ENCODE results near the gene MT2A.

Gene MT2A

DNA sequence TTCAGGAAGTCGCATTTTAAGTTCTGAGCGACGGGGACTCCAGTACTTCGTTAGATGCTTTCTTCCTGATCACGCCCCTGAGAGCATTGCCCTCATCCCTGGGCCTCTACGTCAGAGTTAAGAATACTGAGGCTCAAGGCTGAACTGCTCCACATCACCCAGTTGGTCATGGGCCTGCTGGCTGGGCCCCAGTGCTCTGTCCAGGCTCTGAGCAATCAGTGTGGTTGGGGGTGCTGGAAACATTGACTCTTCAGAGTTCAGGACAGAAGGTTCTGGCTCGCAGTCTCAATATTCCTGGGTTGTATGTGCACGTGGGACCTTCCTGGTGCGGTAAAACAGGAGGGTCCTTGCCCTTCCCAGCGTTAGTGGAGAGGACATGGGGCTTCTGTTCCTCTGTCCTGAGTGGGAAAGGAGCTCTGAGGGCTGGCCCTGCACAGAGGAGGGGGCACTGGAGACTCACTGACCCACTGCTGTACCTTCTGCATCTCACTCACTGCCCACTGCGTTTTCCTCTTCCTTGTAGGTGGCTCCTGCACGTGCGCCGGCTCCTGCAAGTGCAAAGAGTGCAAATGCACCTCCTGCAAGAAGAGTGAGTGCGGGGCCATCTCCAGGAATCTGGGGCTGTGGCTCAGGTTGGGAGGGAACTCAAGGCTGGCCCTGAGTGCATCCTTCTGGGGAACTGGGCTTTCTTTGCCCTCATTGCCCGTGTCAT is 17.7 kb downstream of the MT2A start:
- no peak for TF ChIP-seq CTCF (IDR thresholded peaks at IDR 0.05; ENCODE audit: low read depth, low read length)
- peak overlapping the region; percentile 47 to 67 for H3K4me3 ChIP-seq (replicated peaks in 1 of 2; ENCODE audit: low read depth in 2 of 2, low read length in 2 of 2)
- DNase-seq (ENCODE audit: low read depth in 2 of 2): peak; percentile 85 to 87

DNA sequence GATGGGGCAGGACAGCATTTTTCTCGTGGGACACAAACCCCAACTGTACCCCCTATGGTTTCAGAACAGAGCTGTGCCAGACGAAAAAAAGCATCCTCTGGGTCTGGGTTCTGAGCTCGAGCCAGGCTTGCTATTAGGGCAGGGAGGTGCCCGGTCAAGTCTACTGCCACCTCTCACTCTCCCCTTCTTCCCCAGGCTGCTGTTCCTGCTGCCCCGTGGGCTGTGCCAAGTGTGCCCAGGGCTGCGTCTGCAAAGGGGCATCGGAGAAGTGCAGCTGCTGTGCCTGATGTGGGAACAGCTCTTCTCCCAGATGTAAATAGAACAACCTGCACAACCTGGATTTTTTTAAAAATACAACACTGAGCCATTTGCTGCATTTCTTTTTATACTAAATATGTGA is 18.3 kb downstream of the MT2A start:
- H3K4me3 ChIP-seq (replicated peaks in 1 of 2; ENCODE audit: low read depth in 2 of 2, low read length in 2 of 2): peak overlapping the region; percentile 47 to 67

DNA sequence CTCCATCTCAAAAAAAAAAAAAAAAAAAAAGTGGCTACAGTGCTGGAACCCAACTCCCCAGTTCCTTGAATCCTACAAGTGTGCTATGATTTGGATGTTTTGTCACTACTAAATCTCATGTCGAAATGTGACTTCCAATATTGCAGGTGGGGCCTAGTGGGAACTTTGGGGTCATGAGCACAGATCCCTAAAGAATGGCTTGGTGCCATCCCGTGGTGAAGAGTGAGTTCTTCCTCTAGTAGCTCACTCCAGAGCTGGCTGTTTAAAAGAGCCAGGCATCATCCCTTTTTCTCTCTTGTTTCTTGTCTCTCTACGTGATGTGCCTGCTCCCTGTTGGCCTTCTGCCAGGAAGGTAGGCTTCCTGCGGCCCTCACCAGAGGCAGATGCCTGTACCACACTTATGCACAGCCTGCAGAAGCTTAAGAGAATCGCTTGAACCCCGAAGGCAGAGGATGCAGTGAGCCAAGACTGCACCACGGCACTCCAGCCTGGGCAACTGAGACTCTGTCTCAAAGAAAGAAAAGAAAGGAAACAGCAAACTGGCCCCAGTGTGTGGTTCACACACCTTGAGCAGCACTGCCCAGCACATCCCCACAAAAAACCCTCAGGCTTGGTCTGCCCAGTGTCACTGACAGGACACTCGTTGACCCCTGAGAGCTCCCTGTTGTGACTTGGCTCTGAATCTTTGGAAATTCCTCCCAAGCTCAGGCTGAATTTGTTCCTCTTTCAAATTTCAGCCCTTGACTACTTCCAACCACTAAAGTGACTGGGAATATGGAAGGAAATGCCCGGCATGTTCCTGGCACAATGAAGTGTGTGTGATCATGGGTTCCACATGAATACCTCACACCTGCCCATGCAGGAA is 20.3 kb downstream of the MT2A start:
- H3K4me3 ChIP-seq (replicated peaks in 1 of 2; ENCODE audit: low read depth in 2 of 2, low read length in 2 of 2): no peak overlapping the region
- DNase-seq (ENCODE audit: low read depth in 2 of 2): peak in 1 of 2 donors; percentile 51
- no peak for TF ChIP-seq CTCF (IDR thresholded peaks at IDR 0.05; ENCODE audit: low read depth, low read length)

More for the DNA sequence above, 18.3 kb downstream of the MT2A start:
- TF ChIP-seq CTCF (IDR thresholded peaks at IDR 0.05; ENCODE audit: low read depth, low read length): no peak
- DNase-seq (ENCODE audit: low read depth in 2 of 2): no peak

DNA sequence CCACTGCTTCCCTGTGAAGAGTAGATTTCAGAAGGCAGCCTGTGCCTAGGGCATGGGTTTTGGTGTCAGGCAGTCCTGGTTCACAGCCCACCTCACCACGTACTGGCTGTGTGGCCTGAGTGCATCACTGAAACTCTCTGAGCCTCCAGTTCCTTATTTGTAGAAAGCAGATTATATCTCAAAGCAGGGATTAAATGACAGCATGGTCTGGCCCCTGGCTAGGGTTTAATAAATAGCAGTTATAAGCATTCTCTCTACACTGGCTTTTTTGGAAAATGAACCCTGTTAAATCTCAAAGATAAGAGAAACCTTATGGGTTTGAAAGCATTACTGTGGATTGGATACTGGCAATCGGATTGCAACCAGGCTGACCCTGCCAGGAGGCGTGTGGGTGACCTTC is 21.1 kb downstream of the MT2A start:
- no peak for TF ChIP-seq CTCF (IDR thresholded peaks at IDR 0.05; ENCODE audit: low read depth, low read length)
- no peak for DNase-seq (ENCODE audit: low read depth in 2 of 2)
- no peak overlapping the region for H3K4me3 ChIP-seq (replicated peaks in 1 of 2; ENCODE audit: low read depth in 2 of 2, low read length in 2 of 2)

GRCh38 chr16:56630134-56630533 is 21.8 kb downstream of the MT2A start:
- DNase-seq (ENCODE audit: low read depth in 2 of 2): no peak

DNA sequence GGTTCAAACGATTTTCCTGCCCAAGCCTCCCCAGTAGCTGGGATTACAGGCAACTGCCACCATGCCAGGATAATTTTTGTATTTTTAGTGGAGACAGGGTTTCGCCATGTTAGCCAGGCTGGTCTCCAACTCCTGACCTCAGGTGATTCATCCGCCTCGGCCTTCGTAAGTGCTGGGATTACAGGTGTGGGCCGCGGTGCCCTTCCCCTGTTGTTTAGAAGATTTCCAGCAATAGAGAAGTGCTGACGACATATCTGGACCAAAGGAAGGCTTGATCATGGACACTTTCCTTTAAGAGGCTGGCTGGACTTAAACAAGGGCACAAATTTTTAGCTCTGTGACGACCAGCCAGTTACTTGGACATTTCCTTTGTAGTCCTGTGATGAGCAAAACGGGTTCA is 22.8 kb downstream of the MT2A start:
- no peak for TF ChIP-seq CTCF (IDR thresholded peaks at IDR 0.05; ENCODE audit: low read depth, low read length)
- no peak for DNase-seq (ENCODE audit: low read depth in 2 of 2)
- H3K4me3 ChIP-seq (replicated peaks in 1 of 2; ENCODE audit: low read depth in 2 of 2, low read length in 2 of 2): no peak overlapping the region

More at GRCh38 chr16:56630134-56630533, 21.8 kb downstream of the MT2A start:
- H3K4me3 ChIP-seq (replicated peaks in 1 of 2; ENCODE audit: low read depth in 2 of 2, low read length in 2 of 2): no peak overlapping the region
- TF ChIP-seq CTCF (IDR thresholded peaks at IDR 0.05; ENCODE audit: low read depth, low read length): no peak

Data from cardiac fibroblast (primary cell).